ENCODE data around the gene PCDHB3.

DNA sequence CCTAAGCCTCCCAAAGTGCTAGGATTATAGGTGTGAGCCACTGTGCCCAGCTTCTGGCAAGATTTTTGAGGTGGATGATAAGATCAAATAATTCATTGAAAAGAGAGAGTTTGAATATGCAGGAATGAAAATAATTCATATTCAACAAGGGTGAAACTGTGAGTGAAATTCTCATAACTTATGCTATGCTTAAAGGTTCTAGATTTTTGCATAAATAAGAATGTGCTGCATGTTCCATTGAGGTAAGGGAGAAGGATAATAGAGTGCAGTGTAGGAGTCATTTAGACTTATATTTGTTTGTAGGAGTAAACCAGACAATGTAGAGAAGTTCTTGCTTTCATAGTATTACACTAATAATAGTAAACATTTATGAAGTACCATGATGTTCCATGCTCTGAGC lies 18.0 kb upstream of the PCDHB3 start:
- TF ChIP-seq, protein P1, sequence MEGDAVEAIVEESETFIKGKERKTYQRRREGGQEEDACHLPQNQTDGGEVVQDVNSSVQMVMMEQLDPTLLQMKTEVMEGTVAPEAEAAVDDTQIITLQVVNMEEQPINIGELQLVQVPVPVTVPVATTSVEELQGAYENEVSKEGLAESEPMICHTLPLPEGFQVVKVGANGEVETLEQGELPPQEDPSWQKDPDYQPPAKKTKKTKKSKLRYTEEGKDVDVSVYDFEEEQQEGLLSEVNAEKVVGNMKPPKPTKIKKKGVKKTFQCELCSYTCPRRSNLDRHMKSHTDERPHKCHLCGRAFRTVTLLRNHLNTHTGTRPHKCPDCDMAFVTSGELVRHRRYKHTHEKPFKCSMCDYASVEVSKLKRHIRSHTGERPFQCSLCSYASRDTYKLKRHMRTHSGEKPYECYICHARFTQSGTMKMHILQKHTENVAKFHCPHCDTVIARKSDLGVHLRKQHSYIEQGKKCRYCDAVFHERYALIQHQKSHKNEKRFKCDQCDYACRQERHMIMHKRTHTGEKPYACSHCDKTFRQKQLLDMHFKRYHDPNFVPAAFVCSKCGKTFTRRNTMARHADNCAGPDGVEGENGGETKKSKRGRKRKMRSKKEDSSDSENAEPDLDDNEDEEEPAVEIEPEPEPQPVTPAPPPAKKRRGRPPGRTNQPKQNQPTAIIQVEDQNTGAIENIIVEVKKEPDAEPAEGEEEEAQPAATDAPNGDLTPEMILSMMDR (IDR thresholded peaks at IDR 0.05): no peak
- no peak for TF ChIP-seq POLR2A (IDR thresholded peaks at IDR 0.05)
